Tibial nerve (tissue), 4 donors: ENCODE data around the gene NDUFV3. TPM values are rescaled to one million over a fixed set of nuclear protein-coding genes. Genes with fewer than 3 reads are reported as not detected.
"Not testable (repeated sequence)": the region's sequence is repeated elsewhere in the genome, so short reads cannot be mapped to it uniquely, and the experiment has no call there.

Experiments
- DNase-seq, 2 donors: peaks; one replicate each; pipeline ENCODE4 v3.0.0-alpha.2; 2019; ENCODE audit warnings: low spot score in 2 of 2
- H3K27ac ChIP-seq, 4 donors: fragments of 200-600 bp; sonication (generic) in 3 of 4; one replicate each; pipeline ENCODE4 v1.5.1; 2017 to 2019; ENCODE audit warnings: mild to moderate bottlenecking in 1 of 4
- H3K27me3 ChIP-seq, 2 donors: fragments of 200-600 bp; sonication (generic) in 1 of 2; one replicate each; pipeline versions ENCODE4 v1.5.1 to v1.6.0; 2017 to 2019
- H3K36me3 ChIP-seq, 3 donors: fragments of 200-600 bp; sonication (generic); one replicate each; pipeline ENCODE4 v1.5.1; 2018 to 2019
- H3K4me1 ChIP-seq, 4 donors: fragments of 200-600 bp; sonication (generic) in 3 of 4; one replicate each; pipeline ENCODE4 v1.5.1; 2017 to 2019
- H3K4me3 ChIP-seq, 4 donors: fragments of 200-600 bp; sonication (generic) in 3 of 4; one replicate each; pipeline ENCODE4 v1.5.1; 2017 to 2019; ENCODE audit warnings: mild to moderate bottlenecking in 1 of 4, moderate library complexity in 1 of 4
- H3K9me3 ChIP-seq, 4 donors: fragments of 200-600 bp; sonication (generic) in 3 of 4; one replicate each; pipeline ENCODE4 v1.5.1; 2017 to 2019
- CTCF ChIP-seq, 5 experiments: fragments of 200-600 bp in 3 of 5; fragments of 450-650 bp in 2 of 5; sonication (generic) in 3 of 5; IDR thresholded peaks; one replicate each; pipeline ENCODE4 v1.5.1; 2016 to 2019; ENCODE audit warnings: antibody characterized with exemption in 5 of 5, mild to moderate bottlenecking in 3 of 5, moderate library complexity in 2 of 5
- EP300 ChIP-seq, 2 donors: sonication (generic); formaldehyde crosslinking; IDR thresholded peaks; one replicate each; pipeline ENCODE4 v1.6.1; 2017; ENCODE audit warnings: antibody characterized with exemption in 2 of 2, mild to moderate bottlenecking in 1 of 2
- POLR2A ChIP-seq, 2 donors: fragments of 450-650 bp; IDR thresholded peaks; one replicate each; pipeline ENCODE4 v1.6.1; 2017; ENCODE audit warnings: antibody characterized with exemption in 2 of 2, mild to moderate bottlenecking in 2 of 2, moderate library complexity in 2 of 2
- WGBS, 2 donors: methylation state at CpG; one replicate each; pipeline ENCODE4 v1.1.5; 2018; 5-methylcytosine and 5-hydroxymethylcytosine counted together
- total RNA-seq, 4 donors: library from RNA; depleted of rRNA; stranded (reverse); fragments of >200 nt; gene quantifications; one replicate each; pipeline ENCODE4 v1.1.0, GENCODE V29; 2016

The NDUFV3 gene
- total RNA-seq, 4 donors from 2014 or later = 52.1 to 75.2 (median 61.4) TPM

- Histone ChIP-seq H3K9me3 (no peaks in the 10 kb centered on the region), H3K36me3 (peaks cover 0 to 89% (median 10%) of the 10 kb centered on the region in 3 donors), H3K27ac (no peak overlapping the region), H3K27me3 (no peaks in the 10 kb centered on the region), H3K4me3 (no peak overlapping the region), H3K4me1 (no peaks in the 10 kb centered on the region)
- TF ChIP-seq CTCF (IDR thresholded peaks at IDR 0.05) (no peak), EP300 (IDR thresholded peaks at IDR 0.05) (no peak), POLR2A (IDR thresholded peaks at IDR 0.05) (no peak)
- 74 to 78% methylated on average over 23 to 26 of the region's 26 CpGs for WGBS, 2 donors
- no peak for DNase-seq
Observed at GRCh38 chr21:42864815-42865775, 28.0 kb upstream of the NDUFV3 start.

- Histone ChIP-seq H3K4me1 (no peaks in the 10 kb centered on the region), H3K36me3 (peaks cover 0 to 89% (median 10%) of the 10 kb centered on the region in 3 donors), H3K4me3 (no peak overlapping the region), H3K27ac (peak overlapping the region in 2 of 4 donors; percentile 0 to 45), H3K27me3 (no peaks in the 10 kb centered on the region), H3K9me3 (no peaks in the 10 kb centered on the region)
- TF ChIP-seq EP300 (IDR thresholded peaks at IDR 0.05) (no peak), CTCF (IDR thresholded peaks at IDR 0.05) (no peak), POLR2A (IDR thresholded peaks at IDR 0.05) (no peak)
- WGBS, 2 donors = 41 to 58% methylated on average over 7 to 8 of the region's 8 CpGs
- no peak for DNase-seq
Observed at GRCh38 chr21:42865776-42866160, 27.3 kb upstream of the NDUFV3 start.

GRCh38 chr21:42868196-42868595 is 24.9 kb upstream of the NDUFV3 start:
- 89 to 95% methylated on average over 10 of the region's 10 CpGs for WGBS, 2 donors
- TF ChIP-seq POLR2A (IDR thresholded peaks at IDR 0.05) (no peak), EP300 (IDR thresholded peaks at IDR 0.05) (no peak), CTCF (IDR thresholded peaks at IDR 0.05) (no peak)

GRCh38 chr21:42873096-42873495 is 20.0 kb upstream of the NDUFV3 start:
- TF ChIP-seq POLR2A (IDR thresholded peaks at IDR 0.05) (no peak), CTCF (IDR thresholded peaks at IDR 0.05) (no peak), EP300 (IDR thresholded peaks at IDR 0.05) (no peak)
- DNase-seq = no peak
- H3K4me3 ChIP-seq = no peak overlapping the region
- H3K27ac ChIP-seq = no peak overlapping the region
- H3K27me3 ChIP-seq = no peaks in the 10 kb centered on the region
- H3K9me3 ChIP-seq = no peaks in the 10 kb centered on the region
- peaks cover 0 to 7% (median 2%) of the 10 kb centered on the region in 4 donors for H3K4me1 ChIP-seq
- H3K36me3 ChIP-seq = peaks cover 0 to 84% (median 17%) of the 10 kb centered on the region in 3 donors
- 97 to 99% methylated on average over 7 of the region's 7 CpGs for WGBS, 2 donors

More at GRCh38 chr21:42868196-42868595, 24.9 kb upstream of the NDUFV3 start:
- Histone ChIP-seq H3K27me3 (no peaks in the 10 kb centered on the region), H3K9me3 (no peaks in the 10 kb centered on the region), H3K36me3 (peaks cover 0 to 89% (median 13%) of the 10 kb centered on the region in 3 donors), H3K4me3 (no peak overlapping the region), H3K4me1 (no peaks in the 10 kb centered on the region), H3K27ac (no peak overlapping the region)
- no peak for DNase-seq

GRCh38 chr21:42875811-42876210 is 17.3 kb upstream of the NDUFV3 start:
- not testable (repeated sequence) for DNase-seq, H3K27ac ChIP-seq, H3K9me3 ChIP-seq, H3K27me3 ChIP-seq, H3K4me3 ChIP-seq
- 91 to 93% methylated on average over 10 of the region's 10 CpGs for WGBS, 2 donors
- peaks cover 0 to 57% (median 17%) of the 10 kb centered on the region in 3 donors for H3K36me3 ChIP-seq
- H3K4me1 ChIP-seq = peaks cover 0 to 23% (median 4%) of the 10 kb centered on the region in 4 donors
